Activated CD8-positive, alpha-beta T cell treated with anti-CD3 and anti-CD28 coated beads for 36 hours (primary cell): ENCODE data around the gene MAN1A2. TPM values are rescaled to one million over a fixed set of nuclear protein-coding genes. Genes with fewer than 3 reads are reported as not detected.

ENCODE experiments used
- ATAC-seq: fragments of 200-7000 bp; cut with Tn5 transposase; one replicate; pipeline ENCODE4 v1.10.0; 2021; ENCODE audit warnings: mild to moderate bottlenecking, moderate library complexity
- CTCF ChIA-PET: fragments of 350-600 bp; sonication (Branson Sonifier 250); formaldehyde crosslinking; loops from one replicate; lab custom pipeline; 2021; ENCODE audit warnings: antibody characterized with exemption; lab: Charles Lee
- POLR2A ChIA-PET: fragments of 350-600 bp; sonication (Branson Sonifier 250); formaldehyde crosslinking; loops from one replicate; lab custom pipeline; 2021; ENCODE audit warnings: antibody characterized with exemption; lab: Charles Lee
- DNase-seq: peaks from one replicate; pipeline ENCODE4 v3.0.0-alpha.2; 2020
- H3K27ac Mint-ChIP-seq: one replicate; pipeline ENCODE4 v1.8.0; 2021; ENCODE audit warnings: mild to moderate bottlenecking, mixed read lengths
- H3K27me3 Mint-ChIP-seq: one replicate; pipeline ENCODE4 v1.8.0; 2021; ENCODE audit warnings: mixed read lengths
- H3K36me3 Mint-ChIP-seq: one replicate; pipeline ENCODE4 v1.8.0; 2021; ENCODE audit warnings: low read depth, mixed read lengths
- H3K4me1 Mint-ChIP-seq: one replicate; pipeline ENCODE4 v1.8.0; 2021; ENCODE audit warnings: low read depth, mixed read lengths
- H3K4me3 Mint-ChIP-seq: one replicate; pipeline ENCODE4 v1.8.0; 2021; ENCODE audit warnings: mild to moderate bottlenecking, moderate library complexity, mixed read lengths
- H3K9me3 Mint-ChIP-seq: one replicate; pipeline ENCODE4 v1.8.0; 2021; ENCODE audit warnings: mixed read lengths
- intact Hi-C: fragments of 100-400 bp; cut with micrococcal nuclease; formaldehyde crosslinking; loops from one replicate; pipeline ENCODE4 v1.10.0; 2022
- total RNA-seq, 2 experiments: library from RNA; stranded (reverse); gene quantifications; one replicate each; pipeline ENCODE4 v1.2.3, GENCODE V29; 2021
- TF ChIP-seq, protein P1 (sequence below): fragments of 200-600 bp; IDR thresholded peaks from one replicate; pipeline ENCODE4 v1.8.0; 2022; ENCODE audit warnings: antibody characterized with exemption, mild to moderate bottlenecking

MAN1A2 gene
- total RNA-seq, 2 experiments from 2014 or later, result 18.3 to 21.1 TPM

DNA sequence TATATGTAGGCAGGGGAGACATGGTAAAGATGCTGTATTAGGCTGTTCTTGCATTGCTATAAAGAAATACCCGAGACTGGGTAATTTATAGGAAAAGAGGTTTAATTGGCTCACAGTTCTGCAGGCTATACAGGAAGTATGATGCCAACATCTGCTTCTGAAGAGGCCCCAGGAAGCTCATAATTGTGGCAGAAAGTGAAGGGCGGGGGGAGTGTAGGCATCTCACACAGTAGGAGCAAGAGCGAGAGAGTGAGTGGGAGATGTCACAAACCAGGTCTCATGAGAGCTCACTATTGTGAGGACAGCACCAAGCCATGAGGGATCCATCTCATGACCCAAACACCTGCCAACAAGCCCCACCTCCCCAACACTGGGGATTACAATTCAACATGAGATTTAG is 21.1 kb downstream of the MAN1A2 start:
- peak; percentile 58 for ATAC-seq
- peaks cover 12% of the 10 kb centered on the region for H3K36me3 Mint-ChIP-seq
- no peak overlapping the region for H3K4me3 Mint-ChIP-seq
- ChIA-PET CTCF (no interaction called here), POLR2A (interaction anchor here (0.5 to 0.6 kb wide), 2 partner anchors 17 to 931 kb away, joined by 3 read pairs; no protein-coding TSS in a partner anchor)
- H3K9me3 Mint-ChIP-seq, result peaks cover 12% of the 10 kb centered on the region
- H3K27me3 Mint-ChIP-seq, result no peaks in the 10 kb centered on the region
- H3K4me1 Mint-ChIP-seq, result peaks cover 64% of the 10 kb centered on the region
- intact Hi-C loops, result no loop called here
- H3K27ac Mint-ChIP-seq, result peak overlapping the region; percentile 3
- peak; percentile 36 for DNase-seq
- TF ChIP-seq, protein P1, sequence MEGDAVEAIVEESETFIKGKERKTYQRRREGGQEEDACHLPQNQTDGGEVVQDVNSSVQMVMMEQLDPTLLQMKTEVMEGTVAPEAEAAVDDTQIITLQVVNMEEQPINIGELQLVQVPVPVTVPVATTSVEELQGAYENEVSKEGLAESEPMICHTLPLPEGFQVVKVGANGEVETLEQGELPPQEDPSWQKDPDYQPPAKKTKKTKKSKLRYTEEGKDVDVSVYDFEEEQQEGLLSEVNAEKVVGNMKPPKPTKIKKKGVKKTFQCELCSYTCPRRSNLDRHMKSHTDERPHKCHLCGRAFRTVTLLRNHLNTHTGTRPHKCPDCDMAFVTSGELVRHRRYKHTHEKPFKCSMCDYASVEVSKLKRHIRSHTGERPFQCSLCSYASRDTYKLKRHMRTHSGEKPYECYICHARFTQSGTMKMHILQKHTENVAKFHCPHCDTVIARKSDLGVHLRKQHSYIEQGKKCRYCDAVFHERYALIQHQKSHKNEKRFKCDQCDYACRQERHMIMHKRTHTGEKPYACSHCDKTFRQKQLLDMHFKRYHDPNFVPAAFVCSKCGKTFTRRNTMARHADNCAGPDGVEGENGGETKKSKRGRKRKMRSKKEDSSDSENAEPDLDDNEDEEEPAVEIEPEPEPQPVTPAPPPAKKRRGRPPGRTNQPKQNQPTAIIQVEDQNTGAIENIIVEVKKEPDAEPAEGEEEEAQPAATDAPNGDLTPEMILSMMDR, result no peak

- ATAC-seq (no peak), DNase-seq (no peak)
- ChIA-PET CTCF (no interaction called here), POLR2A (no interaction called here)
- no peak overlapping the region for H3K4me3 Mint-ChIP-seq
- peaks cover 4% of the 10 kb centered on the region for H3K36me3 Mint-ChIP-seq
- peaks cover 65% of the 10 kb centered on the region for H3K4me1 Mint-ChIP-seq
- H3K9me3 Mint-ChIP-seq, result peaks cover 5% of the 10 kb centered on the region
- H3K27ac Mint-ChIP-seq, result no peak overlapping the region
- intact Hi-C loops, result no loop called here
- TF ChIP-seq, protein P1, result no peak
- no peaks in the 10 kb centered on the region for H3K27me3 Mint-ChIP-seq
Measured at GRCh38 chr1:117389284-117389683, 22.0 kb downstream of the MAN1A2 start.

DNA sequence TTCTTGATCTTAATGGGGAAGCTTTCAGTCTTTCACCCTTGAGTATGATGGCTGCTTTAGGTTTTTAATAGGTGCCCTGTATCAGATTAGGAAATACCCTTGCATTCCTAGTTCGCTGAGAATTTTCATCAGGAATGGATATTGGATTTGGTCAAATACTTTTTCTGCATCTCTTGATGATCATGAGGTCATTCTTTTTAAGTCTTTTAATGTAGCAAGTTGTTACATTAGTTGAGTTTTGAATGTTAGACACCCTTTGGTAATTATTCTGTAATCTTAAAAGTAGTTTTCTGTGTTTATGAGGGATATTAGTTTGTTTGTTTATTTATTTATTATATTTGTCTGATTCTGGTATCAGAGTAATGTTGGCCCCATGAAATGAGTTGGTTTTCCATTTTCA is 22.5 kb downstream of the MAN1A2 start:
- ATAC-seq (no peak), DNase-seq (no peak)
- Mint-ChIP-seq H3K27ac (no peak overlapping the region), H3K9me3 (peaks cover 1% of the 10 kb centered on the region), H3K36me3 (peaks cover 2% of the 10 kb centered on the region), H3K4me1 (peaks cover 68% of the 10 kb centered on the region), H3K27me3 (no peaks in the 10 kb centered on the region), H3K4me3 (no peak overlapping the region)
- ChIA-PET CTCF (no interaction called here), POLR2A (no interaction called here)
- intact Hi-C loops, result no loop called here
- TF ChIP-seq, protein P1, result no peak

- TF ChIP-seq, protein P1, result no peak
- ATAC-seq, result no peak
- CTCF ChIA-PET, result no interaction called here
- DNase-seq, result no peak
- Mint-ChIP-seq H3K9me3 (peaks cover 1% of the 10 kb centered on the region), H3K4me3 (no peak overlapping the region), H3K27me3 (no peaks in the 10 kb centered on the region), H3K27ac (no peak overlapping the region), H3K36me3 (no peaks in the 10 kb centered on the region), H3K4me1 (peaks cover 60% of the 10 kb centered on the region)
- POLR2A ChIA-PET, result no interaction called here
- intact Hi-C loops, result no loop called here
Measured at GRCh38 chr1:117392771-117393170, 25.5 kb downstream of the MAN1A2 start.

DNA sequence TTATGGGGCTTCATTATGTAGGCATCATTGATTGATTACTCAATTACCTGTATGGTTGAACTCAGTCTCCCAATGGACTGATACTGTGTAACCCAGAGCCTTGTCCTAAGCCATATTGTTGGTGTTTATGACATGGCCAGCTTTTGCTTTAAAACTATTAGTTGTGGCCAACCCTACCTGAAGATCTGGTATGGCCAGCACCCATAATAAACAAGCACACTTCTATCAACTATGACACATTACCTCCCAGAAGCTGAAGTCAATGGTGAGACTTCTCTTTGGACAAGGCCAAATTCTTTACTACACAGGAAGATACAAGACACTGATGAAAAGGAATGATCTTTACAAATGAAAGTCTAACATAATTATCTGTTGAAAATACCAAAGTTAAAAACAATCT is 28.8 kb downstream of the MAN1A2 start:
- intact Hi-C loops, result no loop called here
- no peak overlapping the region for H3K27ac Mint-ChIP-seq
- CTCF ChIA-PET, result no interaction called here

More for the DNA sequence above, 28.8 kb downstream of the MAN1A2 start:
- H3K4me3 Mint-ChIP-seq, result no peak overlapping the region
- peaks cover 3% of the 10 kb centered on the region for H3K36me3 Mint-ChIP-seq
- peaks cover 61% of the 10 kb centered on the region for H3K4me1 Mint-ChIP-seq
- POLR2A ChIA-PET, result no interaction called here
- ATAC-seq, result no peak
- H3K9me3 Mint-ChIP-seq, result peaks cover 2% of the 10 kb centered on the region
- H3K27me3 Mint-ChIP-seq, result no peaks in the 10 kb centered on the region
- TF ChIP-seq, protein P1, result no peak
- DNase-seq, result no peak
